Measurements from ENCODE around the gene ABCF3. TPM values are rescaled to one million over a fixed set of nuclear protein-coding genes. Genes with fewer than 3 reads are reported as not detected.

ABCF3 gene
- total and polyA plus RNA-seq, 2 of the 13 experiments (the other 11 are each of a cell fraction or from before 2014, with no cell fraction given), result 38.8 to 46.5 TPM

- TF ChIP-seq STAT6 (CRISPR knock-in tag; IDR thresholded peaks at IDR 0.05; ENCODE audit: borderline replicate concordance) (no peak), LCORL (IDR thresholded peaks at IDR 0.05) (no peak), LCORL (CRISPR knock-in tag; IDR thresholded peaks at IDR 0.05) (no peak), ZFP36L2 (CRISPR knock-in tag; IDR thresholded peaks at IDR 0.05) (no peak), TEAD3 (CRISPR knock-in tag; optimal IDR thresholded peaks at IDR 0.05; ENCODE audit: borderline replicate concordance) (no peak), ETV6 (CRISPR knock-in tag; conservative IDR thresholded peaks at IDR 0.05) (no peak), AKNA (CRISPR knock-in tag; IDR thresholded peaks at IDR 0.05; ENCODE audit: borderline replicate concordance) (no peak), ATF7-NPFF (CRISPR knock-in tag; IDR thresholded peaks at IDR 0.05; ENCODE audit: low read depth) (peak; percentile 22; the same call in 1 of the 2 replicates), ZBTB10 (CRISPR knock-in tag; IDR thresholded peaks at IDR 0.05; ENCODE audit: borderline replicate concordance) (no peak), SRSF1 (optimal IDR thresholded peaks at IDR 0.05; ENCODE audit: low read depth, low read length) (peak; percentile 37), ZNF660 (CRISPR knock-in tag; IDR thresholded peaks at IDR 0.05; ENCODE audit: borderline replicate concordance, low read depth) (no peak), GABPB1 (CRISPR knock-in tag; IDR thresholded peaks at IDR 0.05) (peak; percentile 17; the same call in 1 of the 2 replicates), MBD4 (IDR thresholded peaks at IDR 0.05; ENCODE audit: borderline replicate concordance, low read length) (no peak), EEA1 (CRISPR knock-in tag; IDR thresholded peaks at IDR 0.05; ENCODE audit: borderline replicate concordance) (no peak), ZNF367 (CRISPR knock-in tag; IDR thresholded peaks at IDR 0.05; ENCODE audit: borderline replicate concordance) (no peak), ZFX (CRISPR knock-in tag; IDR thresholded peaks at IDR 0.05; ENCODE audit: low read depth) (0 out of 2 replicates have a peak, but pooled peaks have one; percentile 27), ZSCAN25 (CRISPR knock-in tag; IDR thresholded peaks at IDR 0.05) (no peak), NBN (conservative IDR thresholded peaks at IDR 0.05) (no peak), HNRNPLL (IDR thresholded peaks at IDR 0.05; ENCODE audit: low read depth, low read length, poor library complexity, severe bottlenecking) (peak; percentile 35), ARNTL (CRISPR knock-in tag; IDR thresholded peaks at IDR 0.05) (no peak)
These were observed 43.5 kb downstream of the ABCF3 start, which contains the start of gene VWA5B2 (continued) for GRCh38 chr3:184229394-184230080.

All from HepG2 (cell line).